Mucosa of descending colon (tissue), 3 donors: ENCODE data around the gene PRRG1. TPM values are rescaled to one million over a fixed set of nuclear protein-coding genes. Genes with fewer than 3 reads are reported as not detected.

ENCODE experiments used
- ATAC-seq: fragments of 200-7000 bp; cut with Tn5 transposase; one replicate; pipeline ENCODE4 v1.9.1; 2020; ENCODE audit warnings: mild to moderate bottlenecking, moderate library complexity
- DNase-seq, 3 donors: peaks; one replicate each; pipeline ENCODE4 v3.0.0-alpha.2; 2020
- H3K36me3 ChIP-seq: fragments of 200-600 bp; one replicate; pipeline ENCODE4 v1.8.0; 2021; ENCODE audit warnings: low read depth, mild to moderate bottlenecking
- H3K4me1 ChIP-seq: fragments of 200-600 bp; one replicate; pipeline ENCODE4 v1.8.0; 2021; ENCODE audit warnings: low read depth, mild to moderate bottlenecking
- H3K4me3 ChIP-seq: fragments of 200-600 bp; one replicate; pipeline ENCODE4 v1.8.0; 2021; ENCODE audit warnings: mild to moderate bottlenecking
- H3K9me3 ChIP-seq: fragments of 200-600 bp; one replicate; pipeline ENCODE4 v1.8.0; 2021; ENCODE audit warnings: mild to moderate bottlenecking
- intact Hi-C, 2 donors: fragments of 100-400 bp; cut with DNase I in 1 of 2; cut with micrococcal nuclease in 1 of 2; formaldehyde crosslinking; loops; one replicate each; pipeline versions ENCODE4 v1.11.0 to v1.11.1; 2022; cut with DNase I, micrococcal nuclease
- total RNA-seq, 3 donors: library from RNA; stranded (reverse); fragmentation: NEBNext Ultra II Directional in 2 of 3; extraction: Animal tissue kit (Norgen Biotek cat#: 25700) in 2 of 3; gene quantifications; one replicate each; pipeline versions ENCODE4 v1.2.1 to v1.2.4, GENCODE V29; 2021 to 2023
- TF ChIP-seq, protein P1 (sequence below): fragments of 200-600 bp; IDR thresholded peaks from one replicate; pipeline ENCODE4 v1.8.0; 2022; ENCODE audit warnings: antibody characterized with exemption, mild to moderate bottlenecking
- donor health status: DM: no; HTN: no; CAD: no; lungs with moderate emphysema.
- donor health status: DM: no; HTN: no; CAD: no.
- donor health status: DM: no; HTN: yes; CAD: no.

PRRG1 gene
- total RNA-seq, 3 donors from 2014 or later, result 11.1 to 12.0 (median 11.6) TPM

DNA sequence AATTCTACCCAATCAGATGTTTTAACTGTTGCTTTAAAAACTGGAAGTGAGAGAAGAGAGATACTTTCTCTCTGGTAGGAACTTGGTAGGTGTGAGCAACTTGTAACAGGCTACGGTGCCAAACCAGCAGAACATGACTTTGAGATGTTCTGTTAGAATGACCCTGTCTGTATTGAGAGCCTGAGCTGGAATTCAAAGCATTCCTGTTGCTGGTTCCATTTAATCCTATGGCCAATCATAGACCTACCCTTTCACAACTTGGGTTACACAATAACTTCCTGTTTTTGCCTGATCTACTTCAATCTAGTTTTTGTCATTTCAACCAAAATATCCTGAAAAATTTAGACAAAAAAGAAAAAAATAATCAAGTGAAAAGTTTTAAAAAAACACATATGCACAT lies 1.7 kb upstream of the PRRG1 start:
- TF ChIP-seq, protein P1, sequence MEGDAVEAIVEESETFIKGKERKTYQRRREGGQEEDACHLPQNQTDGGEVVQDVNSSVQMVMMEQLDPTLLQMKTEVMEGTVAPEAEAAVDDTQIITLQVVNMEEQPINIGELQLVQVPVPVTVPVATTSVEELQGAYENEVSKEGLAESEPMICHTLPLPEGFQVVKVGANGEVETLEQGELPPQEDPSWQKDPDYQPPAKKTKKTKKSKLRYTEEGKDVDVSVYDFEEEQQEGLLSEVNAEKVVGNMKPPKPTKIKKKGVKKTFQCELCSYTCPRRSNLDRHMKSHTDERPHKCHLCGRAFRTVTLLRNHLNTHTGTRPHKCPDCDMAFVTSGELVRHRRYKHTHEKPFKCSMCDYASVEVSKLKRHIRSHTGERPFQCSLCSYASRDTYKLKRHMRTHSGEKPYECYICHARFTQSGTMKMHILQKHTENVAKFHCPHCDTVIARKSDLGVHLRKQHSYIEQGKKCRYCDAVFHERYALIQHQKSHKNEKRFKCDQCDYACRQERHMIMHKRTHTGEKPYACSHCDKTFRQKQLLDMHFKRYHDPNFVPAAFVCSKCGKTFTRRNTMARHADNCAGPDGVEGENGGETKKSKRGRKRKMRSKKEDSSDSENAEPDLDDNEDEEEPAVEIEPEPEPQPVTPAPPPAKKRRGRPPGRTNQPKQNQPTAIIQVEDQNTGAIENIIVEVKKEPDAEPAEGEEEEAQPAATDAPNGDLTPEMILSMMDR, result no peak
- DNase-seq, result no peak
- H3K36me3 ChIP-seq, result no peaks in the 10 kb centered on the region
- intact Hi-C loops, result no loop called here
- no peaks in the 10 kb centered on the region for H3K9me3 ChIP-seq
- H3K4me1 ChIP-seq, result no peaks in the 10 kb centered on the region
- H3K4me3 ChIP-seq, result no peak overlapping the region
- no peak for ATAC-seq

DNA sequence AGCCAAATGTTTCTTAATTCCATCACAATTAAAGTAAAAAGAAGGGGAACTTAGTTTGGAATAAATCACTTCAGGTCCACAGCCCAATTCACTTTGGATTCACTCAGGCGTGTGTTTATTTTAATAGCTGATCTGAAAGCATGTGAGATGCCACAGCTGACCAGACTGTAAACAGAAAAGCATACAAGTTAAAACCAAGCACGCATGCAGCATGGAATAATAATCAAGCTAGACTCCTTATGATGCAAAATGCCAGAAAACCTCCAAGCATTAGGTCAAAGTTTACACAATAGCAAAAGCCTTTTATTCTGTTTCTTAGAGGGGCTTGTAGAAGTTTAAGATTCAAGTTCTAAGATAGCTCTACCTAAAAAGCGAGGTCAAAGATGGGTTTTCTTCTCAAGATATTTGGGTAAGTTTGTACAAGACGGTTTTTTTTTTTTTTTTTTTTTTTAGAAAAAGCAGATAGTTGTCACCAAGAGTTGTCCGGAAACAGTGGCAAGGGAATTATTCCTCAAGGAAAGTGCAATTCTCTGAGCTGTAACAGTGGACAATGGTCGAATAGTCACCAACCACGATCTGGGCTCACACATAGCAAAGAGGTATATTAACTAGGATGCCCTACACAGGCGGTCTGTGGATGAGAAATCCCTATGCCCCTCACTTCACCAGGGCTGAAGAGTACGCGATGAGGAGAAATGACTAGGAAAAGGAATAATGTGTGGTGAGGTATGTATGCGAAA lies 763 bp upstream of the PRRG1 start:
- ATAC-seq (peak; percentile 5), DNase-seq (no peak)
- no peaks in the 10 kb centered on the region for H3K4me1 ChIP-seq
- TF ChIP-seq, protein P1, result no peak
- no peaks in the 10 kb centered on the region for H3K36me3 ChIP-seq
- no peaks in the 10 kb centered on the region for H3K9me3 ChIP-seq
- intact Hi-C loops, result no loop called here
- no peak overlapping the region for H3K4me3 ChIP-seq

DNA sequence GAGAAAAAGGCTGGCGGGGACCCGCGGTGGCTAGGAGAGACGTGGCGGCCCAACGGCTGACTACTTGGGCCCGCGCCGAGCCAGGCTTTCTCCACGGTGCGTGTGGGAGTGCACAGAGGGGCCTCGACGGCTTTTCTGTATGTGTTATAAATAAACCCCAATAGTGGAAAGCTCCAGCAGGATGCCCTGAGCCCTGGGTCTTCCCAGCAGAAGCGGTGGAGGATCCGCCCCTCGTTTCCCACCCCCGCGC lies 268 bp upstream of the PRRG1 start:
- intact Hi-C loops, result no loop called here
- ATAC-seq (peak; percentile 36), DNase-seq (no peak)
- no peaks in the 10 kb centered on the region for H3K4me1 ChIP-seq
- no peaks in the 10 kb centered on the region for H3K36me3 ChIP-seq
- TF ChIP-seq, protein P1, result no peak
- no peak overlapping the region for H3K4me3 ChIP-seq
- no peaks in the 10 kb centered on the region for H3K9me3 ChIP-seq

GRCh38 chrX:37350034-37350365 lies 836 bp downstream of the PRRG1 start:
- no peaks in the 10 kb centered on the region for H3K36me3 ChIP-seq
- DNase-seq, result no peak
- intact Hi-C loops, result no loop called here
- TF ChIP-seq, protein P1, result no peak
- no peaks in the 10 kb centered on the region for H3K9me3 ChIP-seq
- H3K4me3 ChIP-seq, result peak overlapping the region; percentile 28
- no peaks in the 10 kb centered on the region for H3K4me1 ChIP-seq
- peak; percentile 71 for ATAC-seq

DNA sequence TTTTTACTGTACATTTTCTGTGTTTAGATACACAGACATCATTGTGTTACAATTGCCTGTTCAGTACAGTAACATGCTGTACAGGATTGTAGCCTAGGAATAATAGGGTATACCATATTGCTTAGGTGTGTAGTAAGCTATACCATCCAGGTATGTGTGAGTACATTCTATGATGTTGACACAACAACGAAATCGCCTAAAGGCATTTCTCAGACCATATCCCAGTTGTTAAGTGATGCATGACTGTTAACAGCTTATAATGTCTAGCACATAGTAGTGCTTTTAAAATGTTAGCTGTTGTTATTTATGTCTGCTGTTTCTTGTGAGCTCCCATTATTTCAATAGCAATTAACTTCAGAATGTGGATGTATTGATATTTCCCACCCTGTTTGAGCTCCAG lies 4.5 kb downstream of the PRRG1 start:
- H3K4me3 ChIP-seq, result no peak overlapping the region
- H3K36me3 ChIP-seq, result no peaks in the 10 kb centered on the region
- no peaks in the 10 kb centered on the region for H3K9me3 ChIP-seq
- DNase-seq (no peak), ATAC-seq (no peak)
- H3K4me1 ChIP-seq, result no peaks in the 10 kb centered on the region
- intact Hi-C loops, result no loop called here
- TF ChIP-seq, protein P1, result no peak

- no peak for ATAC-seq
Measured at GRCh38 chrX:37357436-37357835, 8.3 kb downstream of the PRRG1 start.

More at GRCh38 chrX:37357436-37357835, 8.3 kb downstream of the PRRG1 start:
- intact Hi-C loops, result no loop called here
- H3K36me3 ChIP-seq, result no peaks in the 10 kb centered on the region
- no peaks in the 10 kb centered on the region for H3K9me3 ChIP-seq
- DNase-seq, result no peak
- TF ChIP-seq, protein P1, result no peak
- H3K4me3 ChIP-seq, result no peak overlapping the region
- H3K4me1 ChIP-seq, result no peaks in the 10 kb centered on the region
